Measurements from ENCODE around the gene IQGAP1.

GRCh38 chr15:90459368-90459767 is 71.3 kb downstream of the IQGAP1 start:
- TF ChIP-seq CTCF (IDR thresholded peaks at IDR 0.05 in 2 of 3, conservative IDR thresholded peaks at IDR 0.05 in 1 of 3; ENCODE audit: insufficient read depth in 2 of 3, low read depth in 1 of 3, low read length in 3 of 3) (no peak), ZBTB1 (CRISPR knock-in tag; IDR thresholded peaks at IDR 0.05; ENCODE audit: borderline replicate concordance, low read depth) (no peak), ZNF217 (CRISPR knock-in tag; IDR thresholded peaks at IDR 0.05) (no peak), SNAPC5 (CRISPR knock-in tag; IDR thresholded peaks at IDR 0.05) (no peak), TRIM25 (IDR thresholded peaks at IDR 0.05; ENCODE audit: borderline replicate concordance) (no peak), NR2C1 (IDR thresholded peaks at IDR 0.05) (no peak), NR2C1 (tag; IDR thresholded peaks at IDR 0.05) (no peak), RFX5 (IDR thresholded peaks at IDR 0.05; ENCODE audit: low read depth, low read length) (no peak)
